Ectodermal cell (in vitro differentiated cells): Measurements from ENCODE around the gene ZNF296.

Source experiments
- H3K27ac ChIP-seq: 2 replicates; pipeline ENCODE4 v1.7.0; 2013; ENCODE audit warnings: mild to moderate bottlenecking, low read depth, low read length; ENCODE audit not compliant: insufficient read depth, poor library complexity, severe bottlenecking
- H3K27me3 ChIP-seq: 2 replicates; pipeline ENCODE4 v1.7.0; 2013; ENCODE audit warnings: mild to moderate bottlenecking, low read length; ENCODE audit not compliant: insufficient read depth, control insufficient read depth, poor library complexity, severe bottlenecking
- H3K36me3 ChIP-seq: one replicate; pipeline ENCODE4 v1.7.0; 2013; ENCODE audit warnings: low read length; ENCODE audit not compliant: control insufficient read depth, insufficient read depth
- H3K4me1 ChIP-seq: one replicate; pipeline ENCODE4 v1.7.0; 2013; ENCODE audit warnings: low read length; ENCODE audit not compliant: control insufficient read depth, insufficient read depth
- H3K4me3 ChIP-seq: 2 replicates; pipeline ENCODE4 v1.7.0; 2013; ENCODE audit warnings: low read depth, low read length, control low read depth; ENCODE audit not compliant: insufficient read depth
- H3K9me3 ChIP-seq: 2 replicates; pipeline ENCODE4 v1.7.0; 2013; ENCODE audit warnings: mild to moderate bottlenecking, low read length, moderate library complexity; ENCODE audit not compliant: control insufficient read depth
- WGBS, 2 experiments: methylation state at CpG; one replicate each; pipeline ENCODE4 v1.1.7; 2013; ENCODE audit warnings: missing lambda C conversion rate in 2 of 2; 5-methylcytosine and 5-hydroxymethylcytosine counted together

Gene ZNF296

DNA sequence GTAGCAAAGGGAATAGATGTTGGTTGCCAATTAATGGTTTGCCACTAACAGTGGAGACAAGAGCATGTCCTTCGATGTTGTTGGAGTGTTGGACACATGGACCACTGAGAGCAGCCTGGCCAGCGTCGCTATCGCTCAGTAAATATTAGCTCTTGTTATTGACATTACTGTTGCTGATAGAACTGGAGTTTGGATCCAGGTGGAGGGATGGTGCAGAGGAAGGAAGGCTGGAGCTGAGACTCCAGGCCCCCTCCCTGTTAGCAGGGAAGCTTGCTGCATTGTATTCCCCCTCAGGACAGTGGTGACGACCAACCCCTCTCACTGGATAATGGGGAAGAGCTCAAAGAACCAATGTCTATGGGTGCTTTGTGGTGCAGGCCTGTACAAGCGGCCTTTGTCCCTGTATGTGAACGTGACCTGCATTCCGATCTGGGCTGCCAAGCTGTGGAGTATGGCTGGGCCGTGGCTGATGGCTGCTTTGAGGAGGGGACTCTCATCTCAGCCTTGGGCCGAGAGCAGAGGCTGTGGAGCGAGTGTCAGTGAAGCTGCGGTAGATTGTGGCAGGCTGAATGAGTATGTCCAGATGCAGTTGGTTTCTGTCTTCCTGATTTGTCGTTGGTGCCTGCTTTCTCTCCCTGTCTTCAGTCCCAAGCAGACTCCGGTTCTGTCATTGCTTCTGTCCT lies 30.5 kb downstream of the ZNF296 start:
- peaks cover 18% of the 10 kb centered on the region for H3K36me3 ChIP-seq
- no peaks in the 10 kb centered on the region for H3K27me3 ChIP-seq
- no peaks in the 10 kb centered on the region for H3K9me3 ChIP-seq
- 95% methylated on average over 14 of the region's 14 CpGs for WGBS, 2 experiments
- H3K4me1 ChIP-seq: no peaks in the 10 kb centered on the region
- no peak overlapping the region for H3K27ac ChIP-seq
- no peak overlapping the region for H3K4me3 ChIP-seq

GRCh38 chr19:45041125-45041524 lies 35.2 kb downstream of the ZNF296 start:
- Histone ChIP-seq H3K9me3 (no peaks in the 10 kb centered on the region), H3K36me3 (peaks cover 23% of the 10 kb centered on the region), H3K4me1 (peaks cover 11% of the 10 kb centered on the region), H3K27ac (no peak overlapping the region), H3K27me3 (no peaks in the 10 kb centered on the region), H3K4me3 (no peak overlapping the region)
- WGBS, 2 experiments: 86 to 90% methylated on average over 6 of the region's 6 CpGs

- 92% methylated on average over 19 of the region's 19 CpGs for WGBS, 2 experiments
- no peaks in the 10 kb centered on the region for H3K27me3 ChIP-seq
- H3K36me3 ChIP-seq: peaks cover 23% of the 10 kb centered on the region
- no peak overlapping the region for H3K27ac ChIP-seq
- H3K4me3 ChIP-seq: peak overlapping the region; percentile 88
- no peaks in the 10 kb centered on the region for H3K9me3 ChIP-seq
- peaks cover 11% of the 10 kb centered on the region for H3K4me1 ChIP-seq
These were observed 36.1 kb downstream of the ZNF296 start for GRCh38 chr19:45040059-45040771.

DNA sequence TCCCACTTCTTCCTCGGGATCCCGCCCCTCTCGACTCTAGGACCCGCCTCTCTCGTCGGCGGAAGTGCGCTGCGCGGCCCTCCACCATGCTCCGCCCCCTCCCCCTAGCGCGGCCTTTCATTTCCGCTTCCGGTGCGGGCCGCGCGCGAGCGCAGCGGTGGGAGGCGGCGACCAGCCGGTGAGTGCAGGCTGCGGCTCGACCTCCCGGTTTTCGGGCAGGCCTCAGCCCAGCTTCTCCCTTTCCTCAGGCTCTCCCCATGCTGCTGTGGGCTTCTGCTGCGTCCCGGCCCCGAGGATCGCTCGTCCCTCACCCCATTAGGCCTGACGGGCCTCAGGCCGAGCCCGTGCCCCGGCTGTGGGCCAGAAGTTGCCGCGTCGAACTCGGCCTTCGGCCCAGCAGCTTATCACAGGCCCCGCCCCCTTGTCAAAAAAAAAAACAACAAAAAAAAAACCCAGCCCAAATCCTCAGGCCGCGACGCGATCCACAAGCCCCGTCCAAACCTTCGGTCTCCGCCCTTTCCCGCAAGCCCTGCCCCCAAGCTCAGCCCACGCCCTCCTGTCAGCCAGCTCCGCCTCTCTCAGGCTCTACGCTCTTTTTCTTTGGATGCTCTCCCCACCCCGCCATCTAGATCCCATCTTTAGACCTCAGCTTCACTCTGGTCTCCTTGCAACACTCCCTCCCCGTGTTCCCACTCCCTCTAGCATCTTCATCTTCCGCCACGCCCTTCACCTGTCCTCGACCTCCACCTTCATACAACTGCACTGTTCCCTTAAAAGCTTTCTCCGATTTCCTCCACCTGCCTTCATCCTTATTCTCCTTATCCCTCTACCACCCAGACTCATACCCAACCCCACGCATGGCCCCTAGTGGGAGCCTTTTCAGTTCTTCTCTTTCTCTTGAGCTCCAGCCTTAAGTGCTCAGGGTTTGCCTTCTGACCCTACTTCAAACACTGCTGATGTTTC lies 37.1 kb downstream of the ZNF296 start, which contains the start of gene CLASRP:
TSS of gene CLASRP (plus strand) at position 115 of the 963 bp plus-strand sequence. CDS start 1,168 bp downstream, outside the sequence.
- peaks cover 17% of the 10 kb centered on the region for H3K36me3 ChIP-seq
- peak within 1 kb of the TSS; percentile 68 for H3K27ac ChIP-seq
- WGBS, 2 experiments: 3 to 4% methylated on average over 62 of the region's 62 CpGs
- H3K9me3 ChIP-seq: no peaks in the 10 kb centered on the region
- H3K4me1 ChIP-seq: peaks cover 11% of the 10 kb centered on the region
- H3K27me3 ChIP-seq: no peaks in the 10 kb centered on the region
- H3K4me3 ChIP-seq: peak within 1 kb of the TSS; percentile 88

DNA sequence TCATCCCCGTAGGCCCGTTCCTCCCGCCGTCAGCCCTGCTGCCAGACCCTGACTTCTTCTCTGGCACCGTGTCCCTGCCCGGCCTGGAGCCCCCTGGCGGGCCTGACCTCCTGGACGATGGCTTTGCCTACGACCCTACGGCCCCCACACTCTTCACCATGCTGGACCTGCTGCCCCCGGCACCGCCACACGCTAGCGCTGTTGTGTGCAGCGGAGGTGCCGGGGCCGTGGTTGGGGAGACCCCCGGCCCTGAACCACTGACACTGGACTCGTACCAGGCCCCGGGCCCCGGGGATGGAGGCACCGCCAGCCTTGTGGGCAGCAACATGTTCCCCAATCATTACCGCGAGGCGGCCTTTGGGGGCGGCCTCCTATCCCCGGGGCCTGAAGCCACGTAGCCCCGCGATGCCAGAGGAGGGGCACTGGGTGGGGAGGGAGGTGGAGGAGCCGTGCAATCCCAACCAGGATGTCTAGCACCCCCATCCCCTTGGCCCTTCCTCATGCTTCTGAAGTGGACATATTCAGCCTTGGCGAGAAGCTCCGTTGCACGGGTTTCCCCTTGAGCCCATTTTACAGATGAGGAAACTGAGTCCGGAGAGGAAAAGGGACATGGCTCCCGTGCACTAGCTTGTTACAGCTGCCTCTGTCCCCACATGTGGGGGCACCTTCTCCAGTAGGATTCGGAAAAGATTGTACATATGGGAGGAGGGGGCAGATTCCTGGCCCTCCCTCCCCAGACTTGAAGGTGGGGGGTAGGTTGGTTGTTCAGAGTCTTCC lies 38.7 kb downstream of the ZNF296 start:
- no peak overlapping the region for H3K27ac ChIP-seq
- peaks cover 10% of the 10 kb centered on the region for H3K36me3 ChIP-seq
- peaks cover 11% of the 10 kb centered on the region for H3K4me1 ChIP-seq
- no peak overlapping the region for H3K4me3 ChIP-seq
- WGBS, 2 experiments: 94 to 95% methylated on average over 37 of the region's 37 CpGs
- no peaks in the 10 kb centered on the region for H3K27me3 ChIP-seq
- no peaks in the 10 kb centered on the region for H3K9me3 ChIP-seq

DNA sequence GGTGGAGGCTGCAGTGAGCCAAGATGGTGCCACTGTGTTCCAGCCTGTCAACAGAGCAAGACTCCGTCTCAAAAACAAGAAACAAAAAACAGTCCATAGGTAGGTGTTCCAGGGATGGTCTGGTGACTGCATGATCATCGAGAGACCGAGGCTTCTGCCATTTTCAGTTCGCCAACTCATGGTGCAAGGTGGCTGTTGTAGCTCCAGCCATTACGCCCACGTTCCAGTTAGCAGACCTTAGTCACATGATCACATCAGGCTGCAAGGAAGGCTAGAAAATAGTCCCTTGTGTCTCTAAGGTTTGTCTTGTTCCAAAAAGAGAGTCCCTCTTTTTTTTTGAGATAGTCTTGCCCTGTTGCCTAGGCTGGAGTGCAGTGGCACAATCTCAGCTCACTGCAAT lies 40.5 kb downstream of the ZNF296 start:
- Histone ChIP-seq H3K36me3 (peaks cover 5% of the 10 kb centered on the region), H3K4me1 (peaks cover 11% of the 10 kb centered on the region), H3K27me3 (no peaks in the 10 kb centered on the region), H3K27ac (no peak overlapping the region), H3K9me3 (no peaks in the 10 kb centered on the region), H3K4me3 (no peak overlapping the region)
- WGBS, 2 experiments: 94 to 95% methylated on average over 6 of the region's 6 CpGs

GRCh38 chr19:45032421-45032820 lies 43.9 kb downstream of the ZNF296 start:
- H3K4me1 ChIP-seq: no peaks in the 10 kb centered on the region
- 95% methylated on average over 18 of the region's 18 CpGs for WGBS, 2 experiments
- H3K27me3 ChIP-seq: no peaks in the 10 kb centered on the region
- H3K36me3 ChIP-seq: no peaks in the 10 kb centered on the region
- no peak overlapping the region for H3K4me3 ChIP-seq
- no peak overlapping the region for H3K27ac ChIP-seq
- H3K9me3 ChIP-seq: no peaks in the 10 kb centered on the region

DNA sequence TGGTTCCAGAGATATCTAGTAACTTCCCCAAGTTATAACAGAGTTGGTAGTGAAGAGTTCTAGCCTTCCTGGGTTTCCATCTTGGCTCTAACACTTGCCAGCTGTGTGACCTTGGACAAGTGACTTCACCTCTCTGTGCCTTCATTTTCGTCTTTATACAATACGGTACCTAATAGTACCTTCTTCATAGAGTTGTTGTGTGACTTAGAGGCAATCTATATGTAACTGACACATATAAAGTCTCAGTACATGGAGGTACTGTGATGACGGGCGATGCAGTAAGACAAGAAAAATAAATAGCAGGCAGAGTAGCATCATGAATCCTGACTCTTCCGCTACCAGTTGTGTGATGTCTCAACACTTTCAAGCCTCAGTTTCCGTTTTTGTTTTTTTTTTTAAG lies 45.5 kb downstream of the ZNF296 start:
- no peaks in the 10 kb centered on the region for H3K27me3 ChIP-seq
- H3K4me3 ChIP-seq: no peak overlapping the region
- no peaks in the 10 kb centered on the region for H3K4me1 ChIP-seq
- no peak overlapping the region for H3K27ac ChIP-seq
- no peaks in the 10 kb centered on the region for H3K9me3 ChIP-seq
- WGBS, 2 experiments: 95 to 97% methylated on average over 5 to 6 of the region's 6 CpGs
- H3K36me3 ChIP-seq: no peaks in the 10 kb centered on the region

GRCh38 chr19:45027371-45027770 lies 48.9 kb downstream of the ZNF296 start:
- H3K27me3 ChIP-seq: no peaks in the 10 kb centered on the region
- 90 to 93% methylated on average over 2 of the region's 2 CpGs for WGBS, 2 experiments
- no peak overlapping the region for H3K27ac ChIP-seq
- no peaks in the 10 kb centered on the region for H3K4me1 ChIP-seq
- no peaks in the 10 kb centered on the region for H3K36me3 ChIP-seq
- no peaks in the 10 kb centered on the region for H3K9me3 ChIP-seq
- H3K4me3 ChIP-seq: no peak overlapping the region
